GM15510 (cell line): ENCODE results near the gene SGCA.

Source experiments
- POLR2A ChIP-seq: IDR thresholded peaks from 3 replicates; pipeline ENCODE4 v1.6.1; 2011; ENCODE audit warnings: borderline replicate concordance; ENCODE audit not compliant: insufficient read length; ENCODE audit errors: extremely low read depth

SGCA gene

DNA sequence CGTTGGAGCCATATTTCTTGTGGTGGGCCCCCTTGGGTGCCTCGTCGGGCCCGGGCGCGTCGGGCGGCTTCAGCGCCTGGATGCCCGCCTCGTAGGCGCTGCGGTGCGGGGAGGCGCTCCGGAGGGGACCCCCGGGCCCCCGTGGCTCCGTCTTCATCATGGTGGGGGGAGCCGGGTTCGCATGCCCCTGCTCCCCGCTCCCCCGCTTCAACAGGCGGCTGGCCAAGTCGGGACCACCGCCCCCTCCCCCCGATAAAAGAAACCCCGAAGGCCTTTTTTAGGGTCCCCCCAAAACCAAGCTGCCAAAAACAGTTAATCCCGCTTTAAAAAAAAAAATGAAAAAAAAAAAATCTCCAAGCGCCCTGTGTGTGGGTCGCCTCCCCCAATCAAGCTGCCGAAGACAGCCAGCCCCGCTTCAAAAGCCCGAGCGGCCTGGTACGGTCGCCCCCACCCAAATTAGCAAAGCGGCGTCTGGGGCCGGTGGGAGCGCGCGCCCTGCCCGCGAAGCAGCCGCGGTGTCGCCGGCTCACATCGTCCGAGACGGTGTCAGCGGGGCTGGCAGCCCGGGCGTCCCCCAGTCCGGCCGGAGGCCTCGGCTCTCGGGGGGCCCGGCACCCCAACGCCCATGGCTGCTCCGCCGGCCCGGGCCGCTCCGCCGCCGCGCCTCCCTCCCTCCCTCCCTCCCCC, 15.3 kb upstream of the SGCA start, which contains the start of gene PPP1R9B:
Gene PPP1R9B, minus strand, starts transcription at position 324 of the 687 bp plus-strand sequence. Its CDS starts 164 bp downstream, at position 160.
- no peak for TF ChIP-seq POLR2A

DNA sequence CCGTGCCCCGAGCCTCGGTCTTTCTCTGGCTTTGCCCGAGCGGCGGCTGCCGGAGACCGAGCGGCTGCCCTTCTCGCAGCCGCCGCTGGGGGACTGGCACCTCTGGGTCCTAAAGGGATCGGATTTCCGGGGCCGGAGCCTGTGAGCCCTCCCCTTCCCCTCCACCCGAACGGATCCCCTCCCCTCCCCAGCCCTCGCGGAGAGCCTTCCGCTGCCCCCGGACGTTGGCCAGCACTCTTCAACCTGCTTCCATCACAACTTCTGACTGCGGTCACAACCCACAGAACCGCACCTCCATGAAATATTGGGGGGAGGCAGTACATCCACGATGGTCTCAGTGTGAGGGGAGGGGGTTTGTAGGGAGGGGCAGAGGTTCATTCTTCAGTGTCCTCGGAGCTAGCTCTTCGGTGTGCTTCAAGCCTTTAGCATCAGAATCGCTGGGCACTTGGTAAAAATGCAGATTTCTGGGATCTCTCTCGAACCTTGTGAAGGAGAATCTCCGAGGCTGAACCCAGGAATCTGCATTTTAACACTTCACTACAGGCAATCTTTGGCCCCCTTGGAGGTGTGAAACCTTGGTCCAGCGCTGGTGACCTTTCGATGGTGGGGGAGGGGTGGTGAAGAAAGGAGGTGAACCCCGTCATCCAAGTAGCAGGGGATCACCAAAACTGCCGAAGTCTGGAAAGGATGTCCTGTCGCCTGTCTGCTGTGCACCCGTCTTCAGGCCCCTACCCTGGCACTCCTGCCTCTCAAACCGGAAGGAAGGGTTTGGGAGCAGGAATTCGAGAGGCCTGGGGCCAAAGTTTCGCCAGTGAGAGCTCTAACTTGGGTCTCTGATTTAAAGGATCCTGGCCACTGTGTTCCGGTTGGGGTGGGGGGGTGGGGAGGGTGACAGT, 14.5 kb upstream of the SGCA start:
- peak; percentile 66 for TF ChIP-seq POLR2A

DNA sequence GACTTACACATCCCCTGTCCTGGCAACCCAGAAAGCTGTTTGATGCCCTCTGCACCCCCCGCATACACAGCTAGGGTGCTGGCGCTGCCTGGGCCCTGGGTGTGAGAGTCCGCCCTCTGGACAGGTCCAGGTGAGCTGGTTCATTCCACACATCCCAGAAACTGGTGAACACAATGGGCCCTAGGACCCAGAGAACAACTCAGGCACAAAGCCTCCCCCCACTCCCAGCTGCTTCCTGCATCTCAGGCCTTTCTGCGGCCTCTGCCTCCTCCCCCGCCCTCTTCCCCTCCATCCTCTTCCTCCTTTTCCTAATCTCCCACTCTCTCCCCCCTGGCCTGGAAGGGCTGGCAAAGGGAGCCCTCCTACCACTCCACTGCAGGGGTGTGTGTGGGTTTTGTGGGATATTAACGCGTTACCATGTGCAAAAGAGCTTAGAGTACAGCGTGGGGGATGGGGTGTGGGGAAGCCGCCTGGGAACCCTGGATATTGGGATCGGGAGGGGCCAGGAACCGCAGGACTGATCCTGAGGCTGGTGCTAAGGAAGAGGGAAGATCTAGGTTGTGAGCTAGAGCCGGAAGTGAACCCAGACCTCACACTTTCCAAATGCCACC, 13.8 kb upstream of the SGCA start:
- TF ChIP-seq POLR2A: peak; percentile 37

DNA sequence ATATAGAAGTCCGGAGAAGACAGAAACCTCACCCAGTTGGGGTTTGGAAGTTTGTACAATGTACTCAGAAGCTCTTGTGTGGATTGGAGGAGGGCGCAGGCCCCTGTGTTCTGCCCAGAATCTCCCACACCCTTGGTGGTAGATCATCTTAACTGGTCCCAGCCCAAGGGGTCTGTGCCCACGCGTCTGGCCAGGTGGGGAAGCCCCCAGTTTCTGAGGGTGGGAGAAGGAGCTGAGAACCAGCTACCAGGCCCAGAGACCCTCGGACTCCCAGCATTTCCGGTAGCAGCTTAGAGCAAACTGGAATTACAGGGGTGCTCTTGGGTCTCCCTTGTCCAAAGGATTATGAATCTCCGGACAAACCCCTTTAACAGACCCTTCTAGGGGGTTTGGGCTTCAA, 13.1 kb upstream of the SGCA start:
- no peak for TF ChIP-seq POLR2A

DNA sequence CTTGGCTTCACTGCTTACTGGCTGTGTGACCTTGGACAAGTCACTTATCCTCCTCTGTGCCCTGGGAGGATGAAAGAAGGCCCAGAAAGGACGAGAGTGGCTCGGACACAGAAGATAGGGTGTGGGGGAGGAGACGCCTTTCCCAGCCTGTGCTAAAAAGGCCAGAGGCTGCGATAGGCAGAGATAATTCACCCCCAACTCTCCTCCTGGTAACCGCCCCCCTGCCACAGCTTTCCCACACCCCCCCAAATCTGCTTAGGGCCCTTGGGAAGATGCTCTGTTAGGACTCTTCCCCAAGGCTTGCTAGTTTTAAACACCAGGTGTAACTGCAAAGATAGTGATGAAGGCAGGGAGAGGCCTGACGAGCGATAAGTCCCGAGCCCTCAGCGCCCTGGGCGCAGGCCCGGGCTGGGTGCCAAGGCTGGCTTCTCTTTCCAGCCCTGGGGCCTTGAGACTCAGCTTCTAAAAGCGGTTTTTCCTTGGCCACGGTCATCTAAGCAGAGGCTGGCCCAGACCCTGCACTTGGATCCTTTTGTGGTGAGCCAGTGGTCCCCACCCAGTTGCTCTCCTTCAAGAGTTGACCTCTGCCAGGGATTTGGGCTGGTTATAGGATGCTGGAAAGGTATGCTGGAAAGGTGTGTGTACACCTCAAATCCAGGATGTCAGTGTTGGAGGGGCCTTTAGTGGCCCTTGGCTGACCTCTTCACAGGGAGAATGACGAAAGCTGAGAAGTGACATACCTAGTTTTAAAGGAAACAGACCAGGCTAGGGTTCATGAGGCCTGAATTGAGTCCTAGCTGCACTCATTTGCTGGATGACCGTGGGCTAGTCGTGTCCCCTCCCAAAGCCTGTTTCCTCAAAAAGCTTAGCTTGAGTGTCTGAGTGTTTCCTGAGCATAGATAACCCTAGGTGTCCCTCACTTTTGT, 11.9 kb upstream of the SGCA start:
- TF ChIP-seq POLR2A: no peak

DNA sequence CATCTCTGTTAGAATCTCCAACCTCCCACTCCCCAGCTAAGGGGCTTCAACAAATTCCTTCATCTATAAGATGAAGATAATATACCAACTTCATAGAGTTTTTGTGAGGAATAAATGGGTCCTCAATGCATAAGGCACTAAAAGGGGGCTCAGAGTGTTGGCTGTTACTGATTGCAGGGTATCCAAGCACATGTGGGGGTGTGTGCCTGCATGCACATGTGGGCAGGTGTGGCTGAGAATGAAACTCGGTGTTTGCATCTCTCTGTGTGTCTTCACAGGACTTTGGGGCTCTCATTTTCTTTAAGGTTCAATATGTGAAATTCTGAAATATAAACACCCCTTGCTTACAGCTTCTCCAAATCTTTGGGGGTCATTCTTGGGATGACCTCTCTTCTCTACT, 11.2 kb upstream of the SGCA start:
- TF ChIP-seq POLR2A: no peak

DNA sequence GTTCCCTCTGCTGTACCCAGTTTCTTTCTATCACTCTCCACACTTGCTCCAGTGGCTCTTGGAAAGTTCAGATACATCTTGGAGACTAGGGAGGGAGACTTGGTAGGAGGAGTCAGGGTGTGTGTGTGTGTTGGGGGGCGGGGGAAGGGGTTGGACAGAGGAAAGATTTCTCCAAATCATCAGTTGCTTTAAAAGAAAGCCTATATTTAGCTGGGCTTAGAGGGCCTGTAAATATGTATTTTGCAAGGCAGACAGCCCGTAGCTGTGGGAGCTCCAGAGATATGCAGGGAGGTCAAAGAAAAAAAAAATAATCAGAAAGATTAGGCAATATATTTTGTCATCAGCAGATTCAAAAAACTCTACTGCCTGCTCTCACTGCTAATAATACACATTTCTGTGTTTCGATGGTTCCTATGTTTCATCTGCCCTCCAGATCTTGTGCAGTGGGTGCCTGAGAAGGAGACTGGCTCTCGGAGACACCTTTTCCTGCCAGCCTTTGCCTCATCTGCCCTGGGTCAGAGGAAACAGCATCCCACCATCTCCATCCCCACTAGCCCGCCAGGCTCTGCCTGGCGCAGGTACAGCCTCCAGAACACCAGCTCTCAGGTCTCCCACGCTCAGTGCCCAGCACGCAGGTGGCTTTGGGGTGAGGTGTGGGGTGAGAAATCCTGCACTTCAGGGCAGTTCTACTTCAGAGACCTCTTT, 10.5 kb upstream of the SGCA start:
- TF ChIP-seq POLR2A: no peak

DNA sequence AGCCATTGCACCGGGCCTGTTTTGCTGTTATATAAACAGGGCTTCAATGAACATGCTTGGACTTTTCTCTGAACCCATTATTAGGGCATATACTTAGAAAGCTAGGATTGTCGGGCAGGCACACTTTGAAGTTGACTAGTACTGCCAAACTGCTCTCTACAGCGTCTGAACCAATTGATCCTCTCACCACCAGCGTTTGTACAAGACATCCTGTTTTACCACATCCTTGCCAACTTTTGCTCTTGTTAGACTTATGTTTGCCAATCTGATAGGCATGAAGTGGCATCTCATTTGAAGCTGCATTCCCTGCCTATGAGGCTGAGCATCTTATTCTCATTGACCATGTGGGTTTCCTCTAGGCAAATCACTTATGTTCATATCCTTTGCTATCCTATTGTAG, 7.9 kb upstream of the SGCA start:
- no peak for TF ChIP-seq POLR2A

DNA sequence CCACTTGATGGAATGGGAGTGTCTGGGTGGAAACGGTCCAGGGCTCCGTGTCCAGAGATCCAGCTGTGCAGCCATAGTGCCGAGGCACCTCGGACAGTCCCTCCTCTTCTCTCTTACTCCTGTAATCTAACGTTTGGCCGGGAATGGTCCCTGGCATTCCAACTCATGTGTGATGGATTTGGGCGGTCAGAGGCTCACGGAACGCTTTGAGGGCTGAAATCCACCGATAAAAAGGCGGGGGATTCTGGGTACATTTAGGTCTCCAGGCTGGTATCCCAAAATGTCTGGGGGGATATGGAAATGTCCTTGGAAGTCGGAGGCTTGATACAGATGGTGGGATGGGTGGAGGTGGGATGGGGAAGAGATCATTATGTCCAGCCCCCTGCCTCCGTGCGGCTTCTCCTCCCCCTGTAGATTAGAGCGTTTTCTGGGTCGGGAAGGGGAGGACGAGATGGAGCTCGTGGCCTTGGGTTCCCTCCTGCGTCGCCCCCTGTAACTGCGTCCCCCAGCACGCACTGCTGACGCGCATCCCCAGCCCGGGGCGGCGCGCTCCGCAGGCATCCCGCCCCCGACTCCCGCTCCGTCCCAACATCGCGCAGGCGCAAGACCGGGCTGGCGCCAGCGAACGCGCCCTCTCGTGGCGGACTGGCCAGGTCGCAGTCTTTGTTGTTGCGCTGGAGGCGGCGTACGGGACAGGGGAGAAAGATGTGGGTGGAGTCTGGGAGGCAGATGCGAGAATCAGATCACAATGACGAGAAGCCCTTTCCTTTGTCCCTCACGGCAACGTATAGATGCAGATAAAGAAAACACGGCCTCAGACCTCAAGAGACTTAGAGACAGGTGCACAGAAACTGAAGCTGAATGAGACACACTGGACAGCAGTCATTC, 4.5 kb upstream of the SGCA start:
- peak; percentile 41 for TF ChIP-seq POLR2A

DNA sequence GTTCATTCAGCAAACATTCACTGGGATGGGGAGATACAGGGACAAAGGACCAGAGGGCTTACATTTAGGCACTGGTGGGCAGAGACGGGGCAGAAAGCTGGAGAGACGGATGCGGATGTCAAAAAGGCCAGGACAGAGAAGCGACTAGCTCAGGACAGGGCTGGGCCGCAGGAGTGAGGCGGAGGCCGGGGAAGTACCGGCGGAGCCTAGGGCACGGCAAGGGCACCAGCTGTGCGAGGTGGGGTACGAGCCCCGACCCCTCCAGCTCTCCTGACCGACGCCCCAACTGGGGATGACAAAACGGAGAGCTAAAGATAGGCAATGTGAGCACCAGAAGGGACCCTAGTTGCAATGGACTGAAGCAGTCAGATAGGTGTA, 3.9 kb upstream of the SGCA start:
- no peak for TF ChIP-seq POLR2A

DNA sequence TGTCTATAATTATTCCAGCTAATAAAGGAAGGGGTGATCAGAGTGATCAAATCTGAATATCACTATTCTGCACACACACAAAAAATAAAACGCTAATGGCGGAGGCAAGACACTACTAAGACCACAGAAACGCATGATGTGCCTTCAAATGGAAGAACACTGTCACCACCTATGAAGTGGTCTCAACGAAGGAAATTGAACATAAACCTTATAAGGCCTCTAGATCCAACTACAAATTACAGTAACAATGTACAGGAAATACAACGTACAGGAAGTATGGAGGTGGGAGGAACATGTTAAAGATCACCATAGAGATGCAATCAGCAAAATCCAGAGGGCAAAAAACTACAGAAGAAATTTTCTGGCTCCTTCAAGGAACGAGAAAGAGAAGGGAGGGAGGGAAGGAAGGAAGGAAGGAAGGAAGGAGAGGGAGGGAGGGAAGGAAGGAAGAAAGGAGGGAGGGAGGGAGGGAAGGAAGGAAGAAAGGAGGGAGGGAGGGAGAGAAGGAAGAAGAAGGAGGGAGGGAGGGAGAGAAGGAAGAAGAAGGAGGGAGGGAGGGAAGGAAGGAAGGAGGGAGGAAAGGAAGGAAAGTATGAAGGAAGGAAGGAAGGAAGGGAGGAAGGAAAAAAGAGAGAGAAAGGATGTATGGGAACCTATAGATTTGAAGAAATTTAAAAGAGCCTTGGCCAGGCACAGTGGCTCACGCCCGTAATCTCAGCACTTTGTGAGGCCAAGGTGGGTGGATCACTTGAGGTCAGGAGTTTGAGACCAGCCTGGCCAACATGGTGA, 3.1 kb upstream of the SGCA start:
- TF ChIP-seq POLR2A: no peak
